Retinal pigment epithelial cell (primary cell): ENCODE measurements around the gene ADAM21.
"Not testable (repeated sequence)": the region's sequence is repeated elsewhere in the genome, so short reads cannot be mapped to it uniquely, and the experiment has no call there.

ENCODE experiments used
- DNase-seq: peaks from one replicate; pipeline ENCODE4 v3.0.0-alpha.2; 2010; ENCODE audit warnings: low read depth
- H3K4me3 ChIP-seq: 2 replicates; pipeline ENCODE4 v1.5.1; 2011; ENCODE audit warnings: mild to moderate bottlenecking, low read length, control low read depth, moderate library complexity
- CTCF ChIP-seq: conservative IDR thresholded peaks from 2 replicates; pipeline ENCODE4 v1.5.1; 2011; ENCODE audit warnings: low read depth, low read length, control low read depth, inconsistent platforms

ADAM21 gene

GRCh38 chr14:70454731-70455130, 2.8 kb downstream of the ADAM21 start:
- no peak for DNase-seq
- no peak for TF ChIP-seq CTCF
- H3K4me3 ChIP-seq = no peak overlapping the region

DNA sequence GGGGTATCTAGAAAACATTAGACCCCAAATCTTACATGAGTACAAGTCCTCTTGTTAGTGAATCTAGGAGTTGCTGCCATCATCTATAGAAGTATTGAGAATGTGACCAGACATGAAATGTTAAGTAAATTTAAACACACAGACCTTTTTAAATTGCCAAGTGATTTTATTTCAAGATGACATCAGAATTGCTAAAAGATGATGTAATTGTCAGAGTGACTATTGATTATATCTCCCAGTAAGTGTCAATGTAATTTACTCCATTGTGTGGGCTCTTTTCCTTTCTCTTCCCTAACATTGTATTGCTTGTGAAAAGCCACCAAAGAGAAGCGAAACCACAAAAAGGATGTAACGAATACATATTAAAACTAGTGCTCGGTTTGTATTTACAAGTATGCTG, 16.8 kb downstream of the ADAM21 start:
- no peak for DNase-seq
- no peak overlapping the region for H3K4me3 ChIP-seq
- no peak for TF ChIP-seq CTCF

- not testable (repeated sequence) for DNase-seq, H3K4me3 ChIP-seq
Measured at GRCh38 chr14:70470863-70471563, 19.0 kb downstream of the ADAM21 start.

DNA sequence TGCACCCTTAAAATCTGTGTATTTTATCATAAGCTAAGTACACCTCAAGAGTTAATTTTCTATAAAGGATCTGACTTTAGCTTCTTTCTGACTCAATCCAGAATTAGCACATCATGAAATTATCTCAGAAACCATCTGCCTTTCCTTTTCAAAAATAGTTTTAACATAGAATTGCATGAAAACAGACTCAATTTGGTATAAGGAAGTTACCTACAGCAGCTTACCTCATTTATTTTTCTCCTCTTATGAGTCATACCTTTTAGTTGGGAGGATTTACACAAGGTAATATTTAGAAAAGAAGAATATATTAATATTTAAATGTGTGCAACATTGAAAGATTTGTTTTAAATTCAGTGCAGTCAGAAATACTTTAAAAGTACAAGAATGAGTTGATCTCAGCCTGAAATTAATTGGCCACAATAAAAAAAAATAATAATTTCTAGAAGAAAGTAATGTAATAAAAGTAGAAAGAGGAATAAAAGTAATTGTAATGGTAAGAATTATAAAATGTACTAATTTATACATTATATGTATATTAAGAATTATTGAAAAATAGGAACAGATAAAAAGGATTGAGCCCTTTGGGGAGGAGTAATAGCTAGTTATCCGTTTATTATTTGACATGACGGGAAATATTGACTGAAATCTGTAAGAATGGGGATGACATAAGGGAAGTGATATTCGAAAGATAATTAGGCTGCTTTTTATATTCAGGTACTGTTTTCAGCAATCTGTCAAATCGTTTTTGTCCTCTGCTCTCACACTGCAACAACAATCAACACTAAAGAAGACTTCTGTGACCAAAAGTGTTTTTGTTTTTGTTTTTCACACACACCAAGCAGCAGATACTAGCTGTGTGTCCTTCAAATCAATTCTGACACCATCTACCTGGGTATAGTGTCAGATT, 20.5 kb downstream of the ADAM21 start:
- TF ChIP-seq CTCF = no peak
- no peak for DNase-seq

GRCh38 chr14:70473825-70474224, 21.9 kb downstream of the ADAM21 start:
- TF ChIP-seq CTCF = no peak
- no peak for DNase-seq
- no peak overlapping the region for H3K4me3 ChIP-seq

More for the DNA sequence above, 20.5 kb downstream of the ADAM21 start:
- no peak overlapping the region for H3K4me3 ChIP-seq

GRCh38 chr14:70475459-70475858, 23.5 kb downstream of the ADAM21 start:
- not testable (repeated sequence) for H3K4me3 ChIP-seq, DNase-seq

DNA sequence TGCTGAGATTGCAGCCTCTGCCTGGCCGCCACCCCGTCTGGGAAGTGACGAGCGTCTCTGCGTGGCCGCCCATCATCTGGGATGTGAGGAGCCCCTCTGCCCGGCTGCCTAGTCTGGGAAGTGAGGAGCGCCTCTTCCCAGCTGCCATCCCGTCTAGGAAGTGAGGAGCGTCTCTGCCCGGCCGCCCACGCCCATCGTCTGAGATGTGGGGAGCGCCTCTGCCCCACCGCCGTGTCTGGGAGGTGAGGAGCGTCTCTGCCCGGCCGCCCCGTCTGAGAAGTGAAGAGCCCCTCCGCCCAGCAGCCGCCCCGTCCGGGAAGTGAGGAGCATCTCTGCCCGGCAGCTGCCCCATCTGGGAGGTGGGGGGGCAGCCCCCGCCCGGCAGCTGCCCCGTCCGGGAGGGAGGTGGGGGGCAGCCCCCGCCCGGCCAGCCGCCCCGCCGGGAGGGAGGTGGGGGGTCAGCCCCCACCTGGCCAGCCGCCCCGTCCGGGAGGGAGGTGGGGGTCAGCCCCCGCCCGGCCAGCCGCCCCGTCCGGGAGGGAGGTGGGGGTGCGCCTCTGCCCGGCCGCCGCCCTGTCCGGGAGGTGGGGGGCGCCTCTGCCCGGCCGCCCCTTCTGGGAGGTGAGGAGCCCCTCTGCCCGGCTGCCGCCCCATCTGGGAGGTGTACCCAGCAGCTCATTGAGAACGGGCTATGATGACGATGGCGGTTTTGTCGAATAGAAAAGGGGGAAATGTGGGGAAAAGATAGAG, 25.6 kb downstream of the ADAM21 start:
- not testable (repeated sequence) for H3K4me3 ChIP-seq, DNase-seq

- H3K4me3 ChIP-seq = no peak overlapping the region
- no peak for TF ChIP-seq CTCF
- DNase-seq = no peak
Measured at GRCh38 chr14:70489579-70490200, 37.7 kb downstream of the ADAM21 start.
